ENCODE measurements around the gene AKAP6. TPM values are rescaled to one million over a fixed set of nuclear protein-coding genes. Genes with fewer than 3 reads are reported as not detected.

The AKAP6 gene
- total RNA-seq, 1 experiment from 2014 or later = 1.1 TPM

DNA sequence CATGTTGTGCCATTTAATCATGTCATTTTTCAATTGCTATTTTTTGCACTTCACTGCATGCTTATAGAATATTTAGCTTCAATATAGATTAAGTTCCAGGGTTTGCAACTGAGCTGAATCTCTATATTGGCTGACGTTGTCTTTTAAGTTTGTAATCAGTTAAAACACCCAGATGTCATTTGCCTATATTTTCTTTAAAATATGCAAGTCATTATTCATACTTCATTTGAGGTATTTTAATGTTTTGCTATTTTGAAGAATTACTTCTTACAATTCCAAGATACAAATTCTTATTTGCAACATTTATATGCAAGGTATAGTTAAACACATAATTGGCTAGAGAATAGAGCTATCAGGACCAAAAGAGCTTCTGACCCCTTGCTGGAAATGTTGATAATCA is 434.6 kb downstream of the AKAP6 start:
- Mint-ChIP-seq H3K36me3 (ENCODE audit: insufficient read depth in 1 of 3, low read depth in 3 of 3) (no peaks in the 10 kb centered on the region), H3K27me3 (ENCODE audit: low read depth) (no peaks in the 10 kb centered on the region), H3K9me3 (no peaks in the 10 kb centered on the region), H3K4me3 (no peak overlapping the region), H3K4me1 (no peaks in the 10 kb centered on the region), H3K27ac (no peak overlapping the region)
- no peak overlapping the region for H3K23ac ChIP-seq (ENCODE audit: insufficient read length, low read depth, low read length)
- no peak overlapping the region for H4K5ac ChIP-seq (ENCODE audit: insufficient read length, low read depth, low read length)
- TF ChIP-seq, protein P1, sequence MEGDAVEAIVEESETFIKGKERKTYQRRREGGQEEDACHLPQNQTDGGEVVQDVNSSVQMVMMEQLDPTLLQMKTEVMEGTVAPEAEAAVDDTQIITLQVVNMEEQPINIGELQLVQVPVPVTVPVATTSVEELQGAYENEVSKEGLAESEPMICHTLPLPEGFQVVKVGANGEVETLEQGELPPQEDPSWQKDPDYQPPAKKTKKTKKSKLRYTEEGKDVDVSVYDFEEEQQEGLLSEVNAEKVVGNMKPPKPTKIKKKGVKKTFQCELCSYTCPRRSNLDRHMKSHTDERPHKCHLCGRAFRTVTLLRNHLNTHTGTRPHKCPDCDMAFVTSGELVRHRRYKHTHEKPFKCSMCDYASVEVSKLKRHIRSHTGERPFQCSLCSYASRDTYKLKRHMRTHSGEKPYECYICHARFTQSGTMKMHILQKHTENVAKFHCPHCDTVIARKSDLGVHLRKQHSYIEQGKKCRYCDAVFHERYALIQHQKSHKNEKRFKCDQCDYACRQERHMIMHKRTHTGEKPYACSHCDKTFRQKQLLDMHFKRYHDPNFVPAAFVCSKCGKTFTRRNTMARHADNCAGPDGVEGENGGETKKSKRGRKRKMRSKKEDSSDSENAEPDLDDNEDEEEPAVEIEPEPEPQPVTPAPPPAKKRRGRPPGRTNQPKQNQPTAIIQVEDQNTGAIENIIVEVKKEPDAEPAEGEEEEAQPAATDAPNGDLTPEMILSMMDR (conservative IDR thresholded peaks at IDR 0.05) = no peak
- H2AK5ac ChIP-seq (ENCODE audit: insufficient read length, low read length) = no peak overlapping the region
- H3K27me3 ChIP-seq (ENCODE audit: insufficient read depth, low read length) = no peaks in the 10 kb centered on the region
- no peak overlapping the region for H2BK20ac ChIP-seq (ENCODE audit: low read depth, low read length, poor library complexity, severe bottlenecking)
- no peak overlapping the region for H2BK12ac ChIP-seq (ENCODE audit: insufficient read length, low read depth, low read length)
- H3K4me1 ChIP-seq (ENCODE audit: insufficient read depth, low read length) = no peaks in the 10 kb centered on the region
- H4K20me1 ChIP-seq (ENCODE audit: control insufficient read depth, insufficient read depth, insufficient read length) = no peaks in the 10 kb centered on the region
- H3K9me3 ChIP-seq (ENCODE audit: control insufficient read depth, low read depth, low read length) = no peaks in the 10 kb centered on the region
- H3K56ac ChIP-seq (ENCODE audit: insufficient read length, low read depth, low read length) = no peak overlapping the region
- no peaks in the 10 kb centered on the region for H3K79me2 ChIP-seq (ENCODE audit: insufficient read depth, low read length)
- no peak overlapping the region for H4K8ac ChIP-seq (replicated peaks; ENCODE audit: insufficient read length, low read depth, low read length)
- no peak overlapping the region for H2BK120ac ChIP-seq (ENCODE audit: low read depth, low read length, poor library complexity, severe bottlenecking)
- no peaks in the 10 kb centered on the region for H3K23me2 ChIP-seq (ENCODE audit: insufficient read length, low read depth, low read length, poor library complexity, severe bottlenecking)
- no peak for DNase-seq
- no peak overlapping the region for H4K91ac ChIP-seq (ENCODE audit: insufficient read length, low read depth, low read length)
- H3K79me1 ChIP-seq (ENCODE audit: insufficient read depth, low read depth, low read length, poor library complexity, severe bottlenecking) = no peaks in the 10 kb centered on the region
- H3K14ac ChIP-seq (ENCODE audit: insufficient read depth, low read length) = no peak overlapping the region
- H3K4ac ChIP-seq (ENCODE audit: low read depth, low read length) = no peak overlapping the region
- no peak overlapping the region for H3T11ph ChIP-seq (ENCODE audit: low read length)
- no peak overlapping the region for H3K18ac ChIP-seq (ENCODE audit: insufficient read length, low read depth, low read length)
- H3K9ac ChIP-seq (ENCODE audit: extremely low read depth, insufficient read length, low read length) = no peak overlapping the region
- no CpG with 5 or more reads among the region's 1 CpG for WGBS (ENCODE audit: extremely low coverage, insufficient read length, low lambda C conversion rate)
- no peak overlapping the region for H2BK15ac ChIP-seq (ENCODE audit: low read depth, low read length)
- H2BK5ac ChIP-seq (ENCODE audit: insufficient read length, low read length) = no peak overlapping the region
- no peak overlapping the region for H3K27ac ChIP-seq (ENCODE audit: insufficient read length, low read depth, low read length)
- no peak overlapping the region for H2AFZ ChIP-seq (ENCODE audit: low read length)
- H3K4me2 ChIP-seq (ENCODE audit: insufficient read depth, insufficient read length, low read length) = no peak overlapping the region

All from H9 (cell line).